GM19452 (cell line): ENCODE results near the gene CACNA1C.
"Not testable (repeated sequence)": the region's sequence is repeated elsewhere in the genome, so short reads cannot be mapped to it uniquely, and the experiment has no call there.

ENCODE experiments used
- ATAC-seq: cut with Tn5 transposase; IDR thresholded peaks from one replicate; pipeline ENCODE4 v1.9.1; 2021; ENCODE audit not compliant: unreplicated experiment

Gene CACNA1C

DNA sequence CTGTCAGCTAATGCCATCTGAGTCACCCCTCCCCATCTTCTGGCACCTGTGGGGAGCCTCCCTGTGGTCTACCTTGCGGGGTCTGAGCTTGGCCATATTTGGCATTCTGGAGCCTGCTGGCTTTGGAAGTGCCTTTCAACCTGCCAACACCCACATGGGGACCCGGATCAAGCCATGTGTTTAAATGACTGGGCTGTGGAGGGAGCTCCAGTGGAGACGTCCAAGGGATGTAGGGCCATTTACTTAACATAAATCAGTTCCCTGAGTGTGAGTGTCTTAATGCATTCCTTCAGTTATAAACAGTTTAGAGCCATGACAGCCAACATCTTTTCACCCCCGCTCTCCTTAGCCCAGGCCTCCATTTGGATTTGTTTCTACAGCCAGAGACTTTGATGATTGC is 22.0 kb downstream of the CACNA1C start:
- ATAC-seq = no peak

DNA sequence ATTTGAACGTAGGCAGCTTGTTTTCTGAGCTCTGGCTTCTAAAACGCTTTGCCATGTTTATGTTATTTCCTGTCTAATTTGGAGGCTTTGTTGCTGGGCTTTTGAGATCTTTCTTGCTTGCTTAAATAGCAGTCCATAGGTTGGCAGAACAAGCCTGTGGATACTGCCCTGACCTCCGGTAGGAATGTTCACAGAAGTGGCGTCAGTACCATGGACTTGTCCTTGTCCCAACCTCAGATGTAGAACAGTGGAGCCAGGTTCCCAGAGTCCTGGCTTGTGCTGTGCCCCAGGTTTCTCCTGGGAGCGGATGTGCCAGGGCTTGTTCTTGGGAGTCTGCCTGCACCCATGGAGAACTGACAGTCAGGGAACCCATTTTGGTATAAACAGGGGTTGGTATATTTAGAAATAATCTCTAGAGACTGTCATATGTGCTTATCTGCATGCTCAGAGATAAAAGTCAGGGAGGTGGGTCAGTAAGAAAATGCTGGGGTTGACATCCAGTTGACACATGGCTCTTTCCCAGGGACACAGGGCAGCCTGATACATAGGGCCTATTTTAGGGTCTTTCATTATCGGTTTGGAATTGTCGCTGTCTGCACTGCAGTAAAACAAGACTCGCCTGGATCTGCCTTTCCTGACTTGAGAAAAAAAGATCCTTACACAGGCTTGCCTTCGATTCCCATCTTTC is 22.9 kb downstream of the CACNA1C start:
- ATAC-seq = no peak

DNA sequence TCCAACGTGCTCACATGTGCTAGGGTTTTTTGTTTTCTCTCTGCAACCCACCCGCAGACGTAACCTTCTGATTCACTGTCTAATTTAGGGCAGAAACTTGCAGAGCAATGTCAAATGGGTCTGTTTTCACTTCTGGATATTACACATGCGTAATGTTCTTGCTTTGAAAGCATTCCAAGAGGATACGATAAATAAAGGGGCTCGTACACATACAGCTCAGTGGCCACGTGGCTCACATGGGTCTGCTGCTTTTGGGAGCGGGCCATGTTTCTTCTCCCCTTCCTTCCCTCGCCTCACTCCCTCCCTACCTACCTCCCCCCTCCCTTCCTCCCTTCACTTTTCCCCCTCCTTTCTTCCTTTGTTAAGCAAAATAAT is 23.4 kb downstream of the CACNA1C start:
- no peak for ATAC-seq

DNA sequence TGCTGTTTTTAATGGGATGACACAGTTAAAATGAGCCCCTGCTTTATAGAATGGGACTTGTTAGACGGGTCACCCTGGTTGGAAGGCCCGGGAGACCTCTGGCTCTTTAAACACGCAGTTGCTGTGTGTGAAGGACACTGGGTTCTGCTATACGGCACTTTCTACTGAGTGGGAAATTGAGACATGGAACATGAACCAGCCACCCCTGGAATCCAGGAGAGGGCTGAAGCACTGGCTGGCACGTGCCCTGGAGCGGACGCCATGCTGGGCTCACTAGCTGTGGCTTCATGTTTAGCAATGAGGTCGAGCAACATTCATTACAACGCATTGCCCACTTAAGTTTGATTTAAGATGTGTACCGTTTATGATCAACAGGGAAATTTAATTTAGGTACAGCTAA is 23.9 kb downstream of the CACNA1C start:
- ATAC-seq = no peak

DNA sequence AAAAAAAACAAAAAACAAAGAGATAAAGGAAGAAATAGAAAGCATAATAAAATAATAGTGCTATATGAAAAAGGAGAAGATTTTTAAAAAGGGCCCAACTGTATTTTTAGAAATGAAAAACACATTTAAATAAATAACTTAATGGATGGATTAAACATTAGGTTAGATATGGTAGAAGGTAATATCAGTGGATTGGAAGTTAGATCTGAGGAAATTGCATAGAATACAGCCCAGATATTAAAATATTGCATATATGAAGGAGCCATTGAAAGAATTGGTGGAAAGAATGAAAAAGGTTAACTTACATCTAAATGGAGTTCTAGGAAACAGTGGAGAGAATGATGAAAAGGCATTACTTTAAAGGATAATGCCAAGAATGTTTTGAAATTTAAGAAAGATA is 27.8 kb downstream of the CACNA1C start:
- no peak for ATAC-seq

DNA sequence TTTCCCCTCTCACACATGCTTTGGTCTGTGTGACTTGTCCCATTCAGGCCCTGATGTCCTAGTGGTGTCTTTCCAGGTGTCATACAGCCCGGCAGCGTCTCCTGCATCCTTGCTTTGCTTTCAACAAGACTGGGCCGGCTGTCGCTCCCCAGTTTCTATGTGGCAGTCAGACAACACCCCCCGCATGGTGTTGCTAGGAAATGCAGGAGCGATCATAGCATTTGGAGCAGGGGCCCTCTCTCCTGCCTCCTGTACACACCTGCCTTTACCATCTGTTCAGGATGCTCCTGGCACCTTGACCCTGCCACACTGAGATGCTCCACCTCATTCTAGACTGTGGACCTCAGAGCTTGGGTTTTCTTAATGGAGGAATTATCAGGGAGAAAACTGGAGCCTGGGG is 29.5 kb downstream of the CACNA1C start:
- no peak for ATAC-seq

DNA sequence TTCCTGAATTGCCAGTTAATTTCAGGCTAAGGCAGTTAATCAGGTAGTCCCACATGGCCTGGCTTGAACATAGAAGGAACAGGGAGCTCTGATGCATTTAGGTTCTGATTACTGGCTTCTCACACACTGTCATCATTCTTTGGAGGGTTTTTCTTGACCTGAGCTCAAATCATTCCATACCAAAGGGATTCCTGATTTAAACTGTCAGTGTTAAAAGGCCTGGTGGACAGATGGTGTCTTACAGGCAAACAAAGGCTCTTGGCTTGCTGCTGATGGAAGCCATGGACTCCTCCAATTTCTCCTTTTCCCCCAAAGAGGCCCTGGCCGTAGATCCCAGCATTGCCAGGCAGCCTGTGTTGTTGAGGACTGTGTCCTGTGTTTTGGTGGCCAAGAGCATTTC is 30.2 kb downstream of the CACNA1C start:
- no peak for ATAC-seq

DNA sequence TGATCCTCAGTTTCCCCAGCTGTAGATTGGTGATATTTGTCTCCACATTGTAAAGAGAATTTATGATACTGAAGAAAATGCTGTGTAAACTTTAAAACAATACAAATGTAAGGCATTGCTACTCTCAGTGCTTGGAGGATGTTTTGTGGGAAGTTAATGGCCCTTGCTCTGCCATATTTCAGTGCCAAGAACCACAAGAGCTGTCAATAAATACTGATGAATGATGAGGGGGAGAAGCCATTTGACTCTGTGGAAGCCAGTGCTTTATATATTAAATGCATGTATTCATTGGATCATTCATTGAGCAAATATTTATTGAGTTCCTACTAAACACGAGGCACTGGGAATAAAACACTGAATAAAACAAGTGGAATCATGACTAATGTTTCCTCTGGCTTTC is 30.8 kb downstream of the CACNA1C start:
- no peak for ATAC-seq

DNA sequence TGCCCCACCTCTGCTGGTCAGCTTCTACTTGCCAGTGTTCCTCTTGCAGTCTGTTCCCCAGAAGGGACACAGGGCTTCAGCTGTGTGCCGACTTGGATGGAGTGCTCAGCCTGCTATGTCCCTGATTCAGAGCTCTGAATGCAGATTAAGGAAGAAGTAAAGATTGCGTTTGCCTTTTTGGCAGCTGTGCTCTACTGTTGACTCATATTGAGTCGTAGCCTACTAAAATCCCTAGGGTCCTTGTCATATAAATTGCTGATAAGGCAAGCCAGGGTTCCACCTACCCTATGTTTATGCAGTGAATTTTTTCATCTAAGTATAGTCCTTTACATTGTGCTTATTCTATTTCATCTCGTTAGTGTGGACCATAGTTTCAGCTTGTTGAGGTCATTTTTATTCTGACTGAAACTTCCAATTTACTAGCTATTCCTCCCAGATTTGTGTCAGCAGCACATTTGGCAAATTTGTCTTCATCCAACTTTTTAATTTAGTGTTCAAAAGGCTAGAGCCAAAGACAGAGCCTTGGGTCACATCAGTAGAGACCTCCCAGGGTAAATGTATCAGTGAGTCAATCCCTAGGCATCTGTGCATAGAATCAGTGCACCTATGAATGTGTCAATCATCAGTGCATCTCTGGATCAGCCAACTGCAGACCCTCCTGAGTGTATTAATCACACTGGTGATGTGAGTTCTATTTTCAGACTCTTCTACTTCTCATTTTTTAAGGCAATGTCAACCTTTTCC is 31.9 kb downstream of the CACNA1C start:
- no peak for ATAC-seq

DNA sequence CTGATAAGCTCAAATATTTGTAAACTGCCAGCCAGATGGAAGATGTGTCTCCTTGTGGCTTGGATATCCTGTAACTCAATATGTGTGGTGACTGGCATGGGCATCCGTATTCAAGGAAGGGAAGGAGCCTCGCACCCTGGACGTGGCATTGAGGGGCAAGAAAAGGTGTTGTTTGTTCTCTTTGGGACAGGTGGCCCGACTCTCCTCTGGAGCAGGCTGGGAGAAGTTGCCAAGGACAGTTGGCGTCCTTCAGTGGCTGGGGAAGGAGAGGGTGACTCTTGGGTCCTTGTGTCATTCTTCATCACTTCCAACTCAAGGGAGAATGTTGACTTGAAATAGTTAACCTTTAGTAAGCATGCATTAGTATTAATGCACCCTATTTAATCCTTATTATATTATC is 39.6 kb downstream of the CACNA1C start:
- ATAC-seq = no peak

DNA sequence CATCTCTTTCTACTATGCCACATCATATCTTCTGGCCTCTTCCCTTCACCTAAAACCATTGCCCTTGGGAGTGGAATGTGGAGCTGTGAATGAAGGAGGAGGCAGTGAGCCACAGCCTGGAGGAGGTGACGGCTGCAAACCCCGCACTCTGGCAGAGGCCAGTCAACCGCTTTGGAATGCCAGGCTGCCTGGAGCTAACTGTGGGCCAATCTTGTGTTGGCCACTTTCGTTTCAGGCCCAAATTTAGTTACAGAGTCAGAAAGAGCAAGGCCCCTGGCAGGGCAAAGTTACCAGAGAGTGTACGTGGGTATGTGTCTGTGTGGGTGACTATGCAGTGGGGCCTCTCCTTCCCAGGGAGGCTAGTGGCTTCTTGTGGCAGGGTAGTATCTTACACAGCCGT is 40.1 kb downstream of the CACNA1C start:
- no peak for ATAC-seq

DNA sequence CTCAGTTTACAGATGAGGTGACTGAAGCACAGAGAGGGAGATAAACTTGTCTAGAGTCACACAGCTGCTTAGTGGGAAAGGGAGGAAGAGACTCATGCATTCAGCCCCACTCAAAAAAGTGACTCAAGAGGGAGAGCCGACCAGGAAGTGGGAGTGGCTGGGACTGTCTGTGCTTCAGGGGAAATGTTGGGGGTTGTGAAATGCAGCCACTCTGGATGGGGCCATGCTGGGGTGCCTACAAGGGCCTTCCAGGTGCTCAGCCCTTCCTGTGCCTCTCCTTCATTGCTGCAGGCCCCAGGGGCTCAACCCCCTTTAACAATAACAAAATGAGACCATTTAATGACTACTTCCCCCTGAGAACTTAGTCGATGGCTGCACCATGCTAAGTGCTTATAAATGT is 41.8 kb downstream of the CACNA1C start:
- ATAC-seq = no peak

DNA sequence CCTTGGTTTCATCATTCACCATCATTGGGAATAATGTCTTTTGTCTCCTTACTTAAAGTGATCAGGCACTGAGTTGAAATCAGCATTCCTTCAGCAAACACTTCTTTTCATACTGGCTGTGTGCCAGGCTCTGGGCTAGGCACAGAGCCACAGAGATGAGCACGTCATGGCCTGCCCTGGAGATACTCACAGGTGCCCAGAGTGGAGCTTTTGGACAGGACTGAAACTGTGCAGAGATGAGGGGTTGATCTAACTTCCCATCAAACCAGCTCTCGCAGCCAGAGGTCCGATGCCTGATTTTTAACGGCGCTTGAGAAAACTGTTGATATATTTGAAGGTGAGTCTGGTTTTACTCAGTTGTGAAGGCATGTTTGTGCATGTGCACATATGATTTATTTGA is 43.1 kb downstream of the CACNA1C start:
- no peak for ATAC-seq

DNA sequence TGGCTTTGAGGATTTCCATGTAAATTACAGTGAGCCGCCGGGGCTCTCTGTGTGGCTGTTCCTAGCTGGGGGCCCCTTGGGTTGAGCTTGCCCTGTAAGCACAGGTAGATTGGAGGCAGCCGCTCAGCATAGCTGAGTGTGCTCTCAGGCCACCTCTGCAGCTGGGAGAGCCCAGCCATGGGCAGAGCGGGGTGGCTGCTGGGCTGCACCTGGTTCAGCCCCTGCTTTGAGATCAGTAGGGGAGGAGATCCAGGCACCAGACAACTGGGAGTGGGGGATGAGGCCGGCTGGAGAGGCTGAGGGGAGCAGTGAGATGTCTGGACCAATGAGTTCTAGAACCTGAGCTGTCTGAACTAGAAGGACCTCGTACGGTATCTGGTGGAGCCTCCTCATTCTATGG is 44.8 kb downstream of the CACNA1C start:
- ATAC-seq = no peak

DNA sequence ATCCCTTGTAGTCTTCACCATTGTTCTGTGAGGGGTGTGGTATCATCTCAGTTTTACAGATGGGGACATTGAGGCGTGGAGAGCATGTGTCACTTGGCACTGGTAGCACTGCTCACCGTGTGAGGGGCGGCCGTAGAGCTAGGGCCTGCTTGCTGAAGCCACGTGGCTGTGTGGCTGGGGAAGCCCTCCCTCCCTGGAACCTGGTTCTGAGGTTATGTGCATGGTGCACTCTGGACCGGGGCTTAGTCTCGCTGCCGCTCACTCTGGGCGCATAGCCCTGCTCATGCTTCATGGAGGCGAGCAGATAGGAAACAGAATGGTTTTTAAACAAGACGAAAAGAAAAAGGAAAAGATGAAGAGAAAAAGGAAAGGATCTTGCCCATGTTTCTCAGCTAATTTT is 46.1 kb downstream of the CACNA1C start:
- ATAC-seq = no peak

DNA sequence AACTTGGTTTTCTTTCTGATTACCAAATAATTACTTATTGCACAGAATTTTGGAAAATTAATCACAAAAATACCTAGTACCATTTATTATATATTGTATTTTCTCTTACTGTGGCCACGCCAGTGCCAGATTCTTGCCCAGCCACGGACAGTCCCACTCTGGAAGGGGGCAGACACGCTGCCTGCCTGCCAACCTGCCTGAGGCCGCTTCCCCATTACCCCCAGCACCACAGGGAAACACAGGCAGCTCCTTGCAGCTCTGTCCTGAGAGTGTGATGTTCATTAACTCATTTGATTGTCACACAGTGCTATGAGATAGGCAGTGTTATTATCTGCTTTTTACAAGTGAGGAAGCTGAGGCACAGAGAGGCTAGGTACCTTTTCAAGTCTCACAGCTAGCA is 46.8 kb downstream of the CACNA1C start:
- no peak for ATAC-seq

DNA sequence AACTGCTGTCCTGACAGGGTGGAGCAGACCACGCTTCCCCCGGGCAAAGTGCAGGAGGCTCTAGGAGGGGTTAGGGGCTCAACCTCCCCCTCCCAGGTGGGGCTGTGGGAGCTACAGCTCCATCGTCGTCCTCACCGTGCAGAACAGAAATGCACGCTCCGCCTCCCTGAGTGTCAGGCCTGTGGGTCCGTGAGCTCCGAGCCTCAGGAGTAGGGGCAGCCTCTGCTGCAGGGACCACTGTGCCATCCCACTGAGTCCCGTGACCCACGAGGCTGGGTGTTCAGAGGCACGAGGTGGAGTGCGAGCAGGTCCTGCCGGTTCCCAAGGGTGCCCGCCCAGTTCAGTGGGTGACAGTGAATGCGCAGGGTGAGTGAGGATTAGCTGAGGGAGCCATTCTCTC is 48.6 kb downstream of the CACNA1C start:
- ATAC-seq = no peak

DNA sequence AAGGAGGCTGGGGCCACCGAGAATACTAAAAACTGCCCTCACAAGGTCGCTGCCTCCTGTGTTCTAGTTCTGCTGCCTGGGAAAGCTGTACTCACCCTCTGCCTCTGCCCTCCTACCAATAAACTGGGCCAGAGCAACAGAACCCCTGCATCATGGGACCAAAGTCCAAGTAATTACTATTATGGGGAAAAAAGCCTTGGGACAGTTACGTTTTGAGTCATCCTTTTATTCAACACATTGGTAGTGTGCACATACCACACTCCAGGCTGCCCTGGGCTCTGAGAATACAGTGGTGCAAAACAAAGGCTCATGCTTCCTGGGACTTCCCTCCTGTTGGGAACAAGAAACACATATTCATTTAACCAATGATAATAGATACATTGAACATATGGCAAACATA is 49.0 kb downstream of the CACNA1C start:
- ATAC-seq = no peak

DNA sequence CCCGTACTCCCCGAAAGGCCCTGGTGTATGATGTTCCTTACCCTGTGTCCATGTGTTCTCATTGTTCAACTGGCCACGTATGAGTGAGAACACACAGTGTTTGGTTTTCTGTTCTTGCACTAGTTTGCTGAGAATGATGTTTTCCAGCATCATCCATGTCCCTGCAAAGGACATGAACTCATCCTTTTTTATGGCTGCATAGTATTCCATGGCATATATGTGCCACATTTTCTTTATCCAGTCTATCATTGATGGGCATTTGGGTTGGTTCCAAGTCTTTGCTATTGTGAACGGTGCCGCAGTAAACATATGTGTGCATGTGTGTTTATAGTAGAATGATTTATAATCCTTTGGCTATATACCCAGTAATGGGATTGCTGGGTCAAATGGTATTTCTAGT is 49.9 kb downstream of the CACNA1C start:
- not testable (repeated sequence) for ATAC-seq

DNA sequence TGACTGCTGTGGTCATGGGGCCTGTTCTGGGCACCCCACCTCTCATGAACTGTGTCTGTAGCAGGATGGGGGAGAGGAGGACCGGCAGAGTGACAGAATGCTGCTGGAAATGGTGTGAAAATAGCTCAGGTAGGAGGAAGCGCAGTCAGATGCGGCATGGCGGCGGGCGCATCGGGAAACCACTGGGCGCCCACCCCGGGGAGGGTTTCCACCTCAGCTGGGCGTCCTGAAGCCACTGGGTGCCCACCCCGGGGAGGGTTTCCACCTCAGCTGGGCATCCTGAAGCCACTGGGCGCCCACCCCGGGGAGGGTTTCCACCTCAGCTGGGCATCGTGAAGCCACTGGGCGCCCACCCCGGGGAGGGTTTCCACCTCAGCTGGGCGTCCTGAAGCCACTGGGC is 52.6 kb downstream of the CACNA1C start:
- not testable (repeated sequence) for ATAC-seq

DNA sequence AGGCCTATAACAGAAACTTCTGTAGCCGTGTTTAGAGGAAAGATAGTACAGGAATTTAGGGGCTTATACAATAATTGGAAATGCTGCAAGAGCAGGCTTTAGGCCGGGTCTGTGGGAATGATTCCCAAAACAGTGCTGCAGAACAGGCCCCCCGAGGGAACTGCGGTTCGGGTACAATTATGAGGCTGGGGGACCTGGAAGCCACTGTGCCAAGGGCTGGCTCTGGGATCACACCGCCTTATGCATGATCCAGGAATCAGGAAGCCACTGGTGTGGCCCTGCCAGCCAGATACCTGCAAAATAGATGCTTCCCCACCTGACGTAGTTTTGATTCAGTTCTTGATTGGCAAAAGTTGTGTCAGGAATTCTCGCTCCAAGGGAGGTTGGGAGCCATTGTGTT is 55.4 kb downstream of the CACNA1C start:
- no peak for ATAC-seq

DNA sequence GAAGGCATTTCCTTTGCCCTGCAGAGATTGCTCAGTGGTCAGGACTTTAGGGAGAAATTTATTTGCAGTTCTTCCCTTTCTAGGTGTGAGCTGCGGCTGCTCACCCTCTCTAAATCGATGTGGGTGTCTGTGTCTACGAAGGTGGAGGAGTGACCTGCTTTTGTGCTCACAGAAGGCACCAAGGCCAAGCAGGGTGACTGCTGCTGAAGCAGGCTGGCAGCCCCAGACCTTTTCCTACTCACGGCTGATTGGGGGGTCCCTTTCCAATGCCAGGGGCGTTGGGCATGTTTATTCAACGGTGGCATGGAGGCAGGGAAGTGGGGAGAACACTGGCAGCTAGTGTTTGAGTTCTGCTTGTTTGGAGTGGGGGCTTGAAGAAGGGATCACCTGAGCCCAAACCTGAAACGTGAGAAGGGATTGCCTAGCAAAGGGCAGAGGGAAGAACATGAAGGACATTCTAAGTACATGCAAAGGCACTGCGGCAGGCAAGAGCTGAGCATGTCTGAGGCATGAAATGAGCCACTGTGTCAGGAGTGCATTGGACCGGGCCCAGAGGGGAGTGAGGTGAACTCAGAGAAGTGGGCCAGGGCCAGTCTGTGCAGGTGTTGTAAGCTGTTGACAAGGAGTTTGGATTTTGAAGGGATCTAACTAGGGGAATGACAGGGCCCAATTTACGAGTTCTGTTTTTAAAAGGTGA is 56.3 kb downstream of the CACNA1C start:
- no peak for ATAC-seq
